Endodermal cell (in vitro differentiated cells): Measurements from ENCODE around the gene ELANE. TPM values are rescaled to one million over a fixed set of nuclear protein-coding genes. Genes with fewer than 3 reads are reported as not detected.

Experiments used
- DNase-seq: peaks from one replicate; pipeline ENCODE4 v3.0.0-alpha.2; 2017
- H3K27ac ChIP-seq: 2 replicates; pipeline ENCODE4 v1.5.1; 2013; ENCODE audit warnings: mild to moderate bottlenecking, low read depth, low read length, moderate library complexity
- H3K27me3 ChIP-seq: 2 replicates; pipeline ENCODE4 v1.6.1; 2013; ENCODE audit warnings: mild to moderate bottlenecking, low read length, moderate library complexity; ENCODE audit not compliant: insufficient read depth, control insufficient read depth, poor library complexity, severe bottlenecking
- H3K36me3 ChIP-seq: 2 replicates; pipeline ENCODE4 v1.7.0; 2013; ENCODE audit warnings: mild to moderate bottlenecking, low read length, moderate library complexity; ENCODE audit not compliant: control insufficient read depth, insufficient read depth
- H3K4me1 ChIP-seq: one replicate; pipeline ENCODE4 v1.7.0; 2013; ENCODE audit warnings: low read length; ENCODE audit not compliant: control insufficient read depth, insufficient read depth
- H3K4me3 ChIP-seq: 2 replicates; pipeline ENCODE4 v1.5.1; 2013; ENCODE audit warnings: mild to moderate bottlenecking, low read length, moderate library complexity
- H3K9ac ChIP-seq: 2 replicates; pipeline ENCODE4 v1.6.1; 2013; ENCODE audit warnings: mild to moderate bottlenecking, low read length, moderate library complexity; ENCODE audit not compliant: poor library complexity, severe bottlenecking; ENCODE audit errors: extremely low read depth
- H3K9me3 ChIP-seq: 2 replicates; pipeline ENCODE4 v1.6.1; 2013; ENCODE audit warnings: mild to moderate bottlenecking, low read length, moderate library complexity; ENCODE audit not compliant: control insufficient read depth
- H3K27ac Mint-ChIP-seq: 2 replicates; pipeline ENCODE4 v1.8.0; 2020; ENCODE audit warnings: mixed read lengths
- H3K27me3 Mint-ChIP-seq: 2 replicates; pipeline ENCODE4 v1.8.0; 2021; ENCODE audit warnings: mild to moderate bottlenecking, mixed read lengths; ENCODE audit not compliant: insufficient read depth
- H3K36me3 Mint-ChIP-seq: 2 replicates; pipeline ENCODE4 v1.8.0; 2020; ENCODE audit warnings: low read depth, mixed read lengths
- H3K4me1 Mint-ChIP-seq: 2 replicates; pipeline ENCODE4 v1.8.0; 2020; ENCODE audit warnings: mixed read lengths
- H3K4me3 Mint-ChIP-seq: 2 replicates; pipeline ENCODE4 v1.8.0; 2020; ENCODE audit warnings: mild to moderate bottlenecking, moderate library complexity, mixed read lengths
- H3K9me3 Mint-ChIP-seq: 2 replicates; pipeline ENCODE4 v1.8.0; 2020; ENCODE audit warnings: mild to moderate bottlenecking, mixed read lengths
- WGBS, 2 experiments: methylation state at CpG; one replicate each; pipeline versions ENCODE4 v1.1.5 to v1.1.7; 2013; ENCODE audit warnings: missing lambda C conversion rate in 2 of 2, mixed read lengths in 1 of 2; ENCODE audit not compliant: insufficient coverage in 1 of 2, insufficient read length in 1 of 2; 5-methylcytosine and 5-hydroxymethylcytosine counted together
- total RNA-seq, 2 donors: library from RNA; stranded (reverse); fragmentation: NEBNext Ultra II Directional in 1 of 2; extraction: Animal tissue kit (Norgen Biotek cat#: 25700) in 1 of 2; gene quantifications; 2 replicates in 1 of 2; 3 replicates in 1 of 2; pipeline ENCODE4 v1.2.1, GENCODE V29; 2021
- TF ChIP-seq, protein P1 (sequence below): fragments of 200-600 bp; sonication (generic); conservative IDR thresholded peaks from 2 replicates; pipeline ENCODE4 v1.5.0; 2021; ENCODE audit warnings: antibody characterized with exemption, mild to moderate bottlenecking

The ELANE gene
- total RNA-seq, 2 donors from 2014 or later: not detected

DNA sequence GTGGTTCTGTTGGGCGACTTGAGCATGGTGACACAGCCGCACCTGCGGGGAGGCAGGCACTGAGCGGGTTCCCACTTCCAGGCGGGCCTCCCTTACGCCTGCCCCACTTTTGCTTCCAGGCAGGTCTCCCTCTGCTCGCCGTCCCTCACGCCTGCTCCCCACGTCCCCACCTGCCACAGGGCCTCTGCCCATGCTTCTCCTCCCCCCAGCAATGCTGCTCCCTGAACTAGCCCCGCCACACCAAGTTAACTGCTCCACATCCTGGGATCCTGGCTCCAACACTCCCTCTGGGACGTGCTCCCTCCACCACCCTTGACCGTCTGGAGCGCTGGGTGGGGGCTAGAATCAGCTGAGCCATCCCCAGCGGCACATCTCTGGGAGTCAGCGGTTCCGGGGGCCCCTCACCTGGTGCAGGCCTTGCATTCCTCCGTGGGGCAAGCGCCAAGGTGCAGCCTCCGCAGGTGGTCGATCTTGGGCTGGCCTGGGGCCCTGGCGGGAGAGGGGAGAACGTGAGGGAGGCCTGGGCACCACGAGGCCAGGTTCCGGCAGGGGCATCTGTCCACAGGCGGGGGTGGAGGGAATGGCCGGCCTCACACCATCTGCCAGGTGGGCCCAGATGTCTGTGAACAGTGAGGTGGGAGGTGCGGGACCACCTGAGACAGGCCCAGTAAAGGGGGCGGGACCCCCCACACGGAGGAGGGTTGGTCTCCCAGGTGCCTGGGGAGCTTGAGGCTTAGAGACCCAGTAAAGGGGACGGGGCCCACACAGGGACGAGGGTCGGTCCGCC, 16.5 kb downstream of the ELANE start:
- no peak overlapping the region for H3K27ac ChIP-seq

DNA sequence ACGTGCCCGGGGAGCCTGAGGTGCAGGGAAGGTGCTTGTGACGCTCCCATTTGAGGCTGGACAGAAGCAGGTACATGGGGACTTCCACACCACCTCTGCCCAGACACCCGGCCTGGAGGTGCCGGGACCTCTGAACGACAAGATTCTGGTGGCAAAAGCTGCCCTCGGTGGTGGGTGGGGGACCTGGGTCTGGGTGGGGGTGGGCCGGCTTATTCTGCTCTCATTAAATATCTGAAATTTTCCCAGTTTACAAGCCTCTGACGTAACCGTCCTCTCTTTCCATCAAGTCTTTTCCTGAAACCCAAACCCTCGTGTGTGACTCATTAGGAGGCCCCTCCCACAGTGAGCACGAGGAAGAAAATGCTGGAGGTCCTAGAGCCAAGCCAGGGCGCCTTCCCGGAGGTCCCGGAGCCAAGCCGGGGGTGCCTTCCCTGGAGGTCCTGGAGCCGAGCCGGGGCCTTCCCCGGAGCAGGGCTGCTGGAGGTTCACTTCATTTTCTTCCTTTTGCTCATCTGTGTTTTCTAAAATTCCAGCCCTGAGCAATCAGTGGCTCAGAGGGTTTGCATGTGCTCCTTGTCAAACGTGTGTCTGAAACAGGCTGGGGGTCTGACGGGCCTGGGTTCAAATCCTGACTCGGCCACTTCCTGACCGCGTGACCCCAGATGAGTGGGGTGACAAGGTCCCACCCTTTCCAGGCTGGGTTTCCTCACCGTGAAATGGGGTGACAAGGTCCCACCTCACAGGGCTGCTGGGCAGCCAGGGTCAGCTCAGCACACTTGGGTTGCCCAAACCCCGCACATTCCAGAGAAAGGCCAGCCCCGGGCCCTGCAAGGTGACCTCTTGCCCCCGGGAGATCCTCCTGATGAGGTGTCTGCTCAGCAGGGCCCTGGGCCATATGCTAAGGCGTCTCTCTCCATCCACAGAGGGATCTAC, 17.4 kb downstream of the ELANE start:
- DNase-seq: peak; percentile 50
- Mint-ChIP-seq H3K27me3 (no peaks in the 10 kb centered on the region), H3K9me3 (peaks cover 5% of the 10 kb centered on the region), H3K4me3 (no peak overlapping the region), H3K36me3 (peaks cover 36% of the 10 kb centered on the region), H3K4me1 (peaks cover 5% of the 10 kb centered on the region), H3K27ac (no peak overlapping the region)
- Histone ChIP-seq H3K27ac (no peak overlapping the region), H3K4me3 (no peak overlapping the region), H3K36me3 (peaks cover 26% of the 10 kb centered on the region), H3K9ac (no peak overlapping the region), H3K4me1 (no peaks in the 10 kb centered on the region), H3K9me3 (no peaks in the 10 kb centered on the region), H3K27me3 (no peaks in the 10 kb centered on the region)
- TF ChIP-seq, protein P1, sequence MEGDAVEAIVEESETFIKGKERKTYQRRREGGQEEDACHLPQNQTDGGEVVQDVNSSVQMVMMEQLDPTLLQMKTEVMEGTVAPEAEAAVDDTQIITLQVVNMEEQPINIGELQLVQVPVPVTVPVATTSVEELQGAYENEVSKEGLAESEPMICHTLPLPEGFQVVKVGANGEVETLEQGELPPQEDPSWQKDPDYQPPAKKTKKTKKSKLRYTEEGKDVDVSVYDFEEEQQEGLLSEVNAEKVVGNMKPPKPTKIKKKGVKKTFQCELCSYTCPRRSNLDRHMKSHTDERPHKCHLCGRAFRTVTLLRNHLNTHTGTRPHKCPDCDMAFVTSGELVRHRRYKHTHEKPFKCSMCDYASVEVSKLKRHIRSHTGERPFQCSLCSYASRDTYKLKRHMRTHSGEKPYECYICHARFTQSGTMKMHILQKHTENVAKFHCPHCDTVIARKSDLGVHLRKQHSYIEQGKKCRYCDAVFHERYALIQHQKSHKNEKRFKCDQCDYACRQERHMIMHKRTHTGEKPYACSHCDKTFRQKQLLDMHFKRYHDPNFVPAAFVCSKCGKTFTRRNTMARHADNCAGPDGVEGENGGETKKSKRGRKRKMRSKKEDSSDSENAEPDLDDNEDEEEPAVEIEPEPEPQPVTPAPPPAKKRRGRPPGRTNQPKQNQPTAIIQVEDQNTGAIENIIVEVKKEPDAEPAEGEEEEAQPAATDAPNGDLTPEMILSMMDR: no peak
- WGBS, 2 experiments: 91 to 92% methylated on average over 21 to 29 of the region's 29 CpGs

More for the DNA sequence above, 16.5 kb downstream of the ELANE start:
- Mint-ChIP-seq H3K27me3 (peaks cover 2% of the 10 kb centered on the region), H3K9me3 (peaks cover 5% of the 10 kb centered on the region), H3K4me1 (peaks cover 5% of the 10 kb centered on the region), H3K27ac (no peak overlapping the region), H3K36me3 (peaks cover 33% of the 10 kb centered on the region), H3K4me3 (no peak overlapping the region)
- Histone ChIP-seq H3K4me1 (no peaks in the 10 kb centered on the region), H3K27me3 (no peaks in the 10 kb centered on the region), H3K4me3 (no peak overlapping the region), H3K9me3 (no peaks in the 10 kb centered on the region), H3K9ac (no peak overlapping the region), H3K36me3 (peaks cover 22% of the 10 kb centered on the region)
- DNase-seq: peak; percentile 43
- TF ChIP-seq, protein P1: no peak
- 92 to 96% methylated on average over 23 to 34 of the region's 34 CpGs for WGBS, 2 experiments

DNA sequence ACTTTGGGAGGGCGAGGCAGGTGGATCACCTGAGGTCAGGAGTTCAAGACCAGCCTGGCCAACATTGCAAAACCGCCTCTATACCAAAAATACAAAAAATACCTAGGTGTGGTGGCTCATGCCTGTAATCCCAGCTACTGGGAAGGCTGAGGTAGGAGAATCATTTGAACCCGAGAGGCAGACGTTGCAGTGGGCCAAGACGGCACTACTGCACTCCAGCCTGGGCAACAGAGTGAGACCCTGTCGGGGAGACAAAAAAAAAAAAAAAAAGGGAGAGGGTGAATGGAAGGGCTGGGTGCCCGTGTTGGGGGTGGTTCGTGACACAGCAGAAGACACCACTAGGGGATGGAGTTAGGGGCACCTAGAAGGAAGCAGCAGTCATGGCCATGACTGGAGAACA, 18.2 kb downstream of the ELANE start:
- no peak overlapping the region for H3K27ac ChIP-seq
- Mint-ChIP-seq H3K4me3 (no peak overlapping the region), H3K4me1 (peaks cover 5% of the 10 kb centered on the region), H3K36me3 (peaks cover 40% of the 10 kb centered on the region), H3K27ac (no peak overlapping the region), H3K27me3 (no peaks in the 10 kb centered on the region), H3K9me3 (peaks cover 5% of the 10 kb centered on the region)
- H3K9ac ChIP-seq: no peak overlapping the region
- TF ChIP-seq, protein P1: no peak
- peaks cover 29% of the 10 kb centered on the region for H3K36me3 ChIP-seq
- no peaks in the 10 kb centered on the region for H3K27me3 ChIP-seq
- H3K4me3 ChIP-seq: no peak overlapping the region
- no peaks in the 10 kb centered on the region for H3K9me3 ChIP-seq
- no peak for DNase-seq
- WGBS, 2 experiments: 78 to 93% methylated on average over 6 to 8 of the region's 8 CpGs
- H3K4me1 ChIP-seq: no peaks in the 10 kb centered on the region
